HG03432 (cell line): ENCODE results near the gene MIAT.

Experiments
- ATAC-seq: cut with Tn5 transposase; IDR thresholded peaks from one replicate; pipeline ENCODE4 v1.9.1; 2021; ENCODE audit warnings: mild to moderate bottlenecking, moderate library complexity; ENCODE audit not compliant: unreplicated experiment

The MIAT gene

DNA sequence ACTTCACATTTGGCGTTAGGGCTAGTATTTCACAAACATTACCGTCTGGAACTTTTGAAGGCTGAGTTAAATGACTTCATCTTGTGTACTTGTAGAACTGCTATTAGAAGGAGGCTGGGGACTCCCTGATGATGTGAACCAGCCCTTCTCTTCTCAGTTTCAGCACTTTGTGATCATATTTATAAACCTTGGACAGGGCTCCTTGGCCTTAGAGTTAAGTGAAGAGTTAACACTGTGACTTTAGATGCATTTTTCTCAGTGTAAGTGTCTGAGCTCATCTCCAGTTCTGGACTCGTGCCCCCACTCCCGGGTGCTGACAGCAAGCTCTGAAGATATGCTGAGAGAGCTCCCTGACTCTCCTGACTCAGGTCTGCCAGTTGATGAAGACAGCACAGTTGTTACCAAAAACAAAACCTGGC lies 8.4 kb downstream of the MIAT start:
- ATAC-seq: peak; percentile 28

DNA sequence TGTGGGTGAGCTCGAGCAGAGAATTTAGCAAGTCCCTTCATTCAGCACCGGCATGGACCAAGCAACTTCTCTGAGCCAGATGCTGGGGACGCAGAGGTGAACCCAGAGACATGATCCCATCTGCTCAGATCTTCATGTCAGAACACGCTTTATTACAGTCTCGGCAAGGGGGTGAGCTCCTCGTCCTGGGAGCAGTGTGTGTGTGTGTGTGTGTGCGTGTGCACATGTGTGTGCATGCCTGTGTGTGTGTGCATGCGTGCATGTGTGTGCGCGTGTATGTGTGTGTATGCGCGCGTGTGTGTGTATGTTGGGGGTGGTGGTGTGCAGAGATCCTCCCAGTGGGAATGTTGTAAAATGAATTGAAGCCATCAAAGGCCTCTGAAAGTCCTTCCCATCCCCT lies 9.8 kb downstream of the MIAT start:
- ATAC-seq: no peak

DNA sequence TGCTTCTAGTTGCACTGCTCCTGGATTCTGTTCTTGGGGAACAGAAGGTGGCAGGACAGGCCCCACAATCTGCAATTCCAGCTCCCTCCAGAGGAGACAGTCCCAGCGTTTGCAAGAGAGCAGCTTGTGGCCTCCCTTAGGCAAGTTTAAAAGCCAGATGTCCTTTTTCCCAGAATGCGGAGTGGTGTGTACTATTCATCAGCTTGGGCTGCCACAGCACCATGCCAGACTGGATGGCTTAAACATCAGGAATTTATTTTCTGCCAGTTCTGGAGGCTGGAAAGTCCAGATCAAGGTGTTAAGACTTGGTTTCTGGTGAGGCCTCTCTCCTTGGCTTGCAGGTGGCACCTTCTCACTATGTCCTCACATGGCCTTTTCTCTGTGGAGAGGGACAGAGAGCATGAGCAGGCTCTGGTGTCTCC lies 11.7 kb downstream of the MIAT start:
- ATAC-seq: no peak

DNA sequence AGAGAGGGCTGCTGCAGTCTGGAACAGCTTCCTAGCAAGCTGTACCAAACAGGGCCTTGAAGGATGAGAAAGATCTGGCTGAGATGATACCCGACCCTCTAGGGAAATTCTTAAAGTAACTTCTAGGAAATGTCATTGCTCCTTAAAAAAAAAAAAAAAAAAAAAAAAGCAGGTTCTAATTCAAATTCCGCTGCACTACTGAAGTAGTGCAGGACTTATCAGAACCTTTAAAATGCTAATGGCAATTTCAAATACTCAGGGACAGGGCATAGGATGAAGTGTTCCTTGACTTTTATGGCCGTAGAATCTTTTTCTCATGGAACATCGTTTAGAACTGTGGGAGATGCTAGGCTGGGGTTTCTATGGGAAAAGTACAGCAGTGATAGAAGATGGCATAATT lies 13.1 kb downstream of the MIAT start:
- ATAC-seq: no peak

DNA sequence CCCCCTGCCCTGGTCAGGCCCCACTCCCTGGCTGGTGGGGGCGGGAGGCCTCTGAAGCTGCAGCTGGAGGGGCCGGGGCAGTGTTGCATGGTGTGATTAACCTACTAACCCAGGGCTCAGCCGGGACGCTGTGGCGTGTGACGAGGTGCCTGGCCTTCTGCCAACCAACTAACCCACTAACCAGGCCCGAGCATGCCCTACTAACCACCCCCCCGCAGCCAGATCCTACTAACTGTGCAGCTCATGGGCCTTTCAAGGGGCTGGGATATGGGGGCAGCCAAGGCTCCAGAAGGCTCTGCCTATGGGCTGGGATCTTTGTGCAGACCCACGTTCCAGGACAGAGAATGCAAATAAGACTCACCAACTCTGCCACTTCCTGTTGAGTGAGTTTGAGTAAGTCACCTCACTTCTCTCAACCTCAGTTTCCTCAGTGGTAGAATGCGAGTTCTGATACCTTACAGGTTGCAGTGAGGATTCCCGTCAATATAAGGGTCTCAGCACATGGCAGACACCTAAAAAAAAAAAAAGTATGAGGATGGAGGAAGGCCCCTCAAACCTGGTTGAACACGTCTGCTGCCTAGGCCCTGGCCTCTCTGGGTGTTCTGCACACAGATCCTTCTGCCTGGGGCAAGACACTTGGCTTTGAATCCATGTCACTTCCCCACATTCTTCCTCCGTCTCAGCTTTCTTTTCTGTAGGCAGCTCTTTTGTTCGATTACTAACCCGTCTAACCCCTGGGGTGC lies 14.1 kb downstream of the MIAT start:
- peak; percentile 29 for ATAC-seq

DNA sequence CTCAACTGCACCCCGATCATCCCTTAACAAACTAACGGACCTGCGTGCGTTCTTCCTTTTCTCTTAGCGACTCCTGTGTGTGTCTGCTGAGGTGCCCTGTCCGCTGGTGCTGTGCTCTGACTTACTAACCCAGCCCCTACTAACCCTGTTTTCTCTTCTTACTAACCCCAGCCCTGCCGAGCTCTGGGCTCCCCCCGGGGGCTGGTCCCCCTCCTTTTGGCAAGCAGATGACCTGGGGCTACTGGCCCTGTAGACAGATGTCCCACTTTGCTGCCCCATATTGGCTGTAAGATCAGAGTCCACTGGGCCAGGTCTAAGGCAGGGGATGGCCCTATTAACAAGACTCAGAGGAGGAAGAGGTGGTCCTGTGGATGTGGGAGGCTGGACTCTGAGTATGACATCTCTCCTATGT lies 14.7 kb downstream of the MIAT start:
- peak; percentile 13 for ATAC-seq

DNA sequence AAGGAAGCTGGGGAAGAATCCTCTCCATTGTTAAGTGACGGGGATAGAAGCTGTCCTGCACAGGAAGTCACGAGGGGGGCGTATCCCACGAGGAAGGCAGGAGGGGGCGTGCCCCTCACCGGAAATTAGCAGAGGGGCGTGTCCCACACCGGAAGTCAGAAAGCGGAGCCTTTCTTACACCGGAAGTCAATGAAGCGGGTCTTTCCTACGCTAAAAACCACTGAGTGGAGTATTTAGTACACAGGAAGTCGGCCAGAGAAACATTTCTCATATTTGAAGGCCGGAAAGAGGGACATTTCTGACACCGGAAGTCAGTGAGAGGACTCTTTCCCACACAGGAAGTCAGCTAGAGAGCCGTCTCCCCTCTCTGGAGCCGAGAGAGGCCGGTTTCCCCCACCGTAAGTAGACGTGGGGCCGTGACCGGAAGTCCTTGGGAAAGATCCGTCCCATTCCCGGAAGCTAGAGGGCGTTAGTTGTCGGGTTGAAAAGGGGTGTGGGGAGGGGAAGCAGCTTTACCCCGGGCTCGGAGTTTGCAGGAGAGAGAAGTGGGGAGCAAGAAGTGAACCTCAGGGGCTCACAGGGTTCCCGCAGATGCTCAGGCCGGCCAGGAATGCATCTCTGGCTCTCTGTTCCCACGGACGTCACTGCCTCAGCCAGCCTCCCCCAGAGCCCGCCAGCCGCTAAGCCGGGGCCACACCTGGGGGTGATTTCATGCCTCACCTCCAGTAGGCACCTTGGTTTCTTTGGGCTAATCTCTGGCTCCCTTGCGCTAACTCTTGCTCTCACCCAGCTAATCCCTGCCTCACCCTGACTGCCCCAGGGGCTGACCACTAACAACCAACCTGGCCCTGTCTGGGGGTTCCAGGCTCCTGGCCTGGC lies 15.4 kb downstream of the MIAT start:
- peak; percentile 62 for ATAC-seq

DNA sequence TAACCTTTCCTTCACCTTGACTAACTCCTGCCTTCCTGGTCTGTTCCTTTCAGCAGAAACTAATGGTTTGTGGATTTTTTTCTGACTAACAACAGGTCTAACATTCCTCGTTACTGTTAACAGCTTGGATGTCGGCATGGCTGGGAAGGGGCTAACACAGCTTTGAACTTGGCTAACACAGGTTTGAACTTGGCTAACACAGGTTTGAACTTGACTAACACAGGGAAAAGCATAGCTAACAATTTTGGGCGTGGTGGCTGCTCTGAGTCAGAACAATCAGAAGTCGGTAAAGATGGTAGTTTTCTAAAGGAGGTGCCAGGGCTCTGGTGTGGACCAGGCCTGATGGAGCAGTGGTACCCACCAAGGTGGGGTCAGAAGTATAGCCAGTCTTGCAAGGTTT lies 16.1 kb downstream of the MIAT start:
- ATAC-seq: no peak

DNA sequence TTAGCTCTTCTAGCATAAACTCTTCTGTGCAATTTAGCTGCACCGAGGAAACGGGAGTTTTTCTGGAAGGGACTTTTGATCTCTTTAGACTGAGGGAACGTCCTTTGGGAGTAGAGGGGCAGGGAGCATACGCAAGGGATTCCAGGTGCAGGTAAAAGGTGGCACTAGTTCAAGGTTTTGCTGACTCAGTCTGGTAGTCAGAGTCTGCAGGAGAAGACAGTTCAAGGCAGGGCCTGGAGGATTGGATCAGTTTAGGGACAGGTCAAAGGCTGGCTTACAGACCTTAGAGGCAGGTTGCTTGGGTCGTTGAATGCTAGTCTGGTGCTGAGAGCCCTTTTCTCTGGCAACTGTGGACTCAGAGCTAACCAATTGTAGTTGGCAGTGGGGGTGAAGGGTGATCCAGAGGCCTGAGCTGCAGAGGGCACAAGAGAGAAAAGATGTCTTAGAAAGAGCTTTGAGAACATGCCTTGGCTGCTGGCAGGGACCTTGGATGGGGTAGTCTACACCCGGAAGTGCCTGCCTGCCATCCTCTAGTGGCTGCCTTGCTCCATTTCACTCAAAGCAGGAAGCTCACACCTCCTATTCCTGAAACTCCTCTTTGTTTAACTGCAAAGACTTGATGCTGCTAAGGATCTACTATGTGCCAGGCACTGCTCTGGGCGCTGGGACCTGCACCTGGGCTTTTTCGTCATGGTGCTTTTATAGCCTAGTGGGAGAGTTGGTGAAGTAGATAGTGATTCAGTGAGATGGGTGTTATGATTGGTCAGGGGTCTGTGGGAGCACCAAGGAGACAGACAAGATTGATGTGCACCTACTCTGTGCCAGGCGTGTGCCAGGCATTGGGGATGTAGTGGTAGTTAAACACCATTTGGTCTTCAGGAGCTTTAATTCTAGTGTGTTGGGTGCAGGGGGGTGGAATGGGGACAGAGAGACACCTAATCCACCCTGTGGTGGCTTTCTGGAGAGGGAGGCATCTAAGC lies 17.1 kb downstream of the MIAT start:
- ATAC-seq: no peak

DNA sequence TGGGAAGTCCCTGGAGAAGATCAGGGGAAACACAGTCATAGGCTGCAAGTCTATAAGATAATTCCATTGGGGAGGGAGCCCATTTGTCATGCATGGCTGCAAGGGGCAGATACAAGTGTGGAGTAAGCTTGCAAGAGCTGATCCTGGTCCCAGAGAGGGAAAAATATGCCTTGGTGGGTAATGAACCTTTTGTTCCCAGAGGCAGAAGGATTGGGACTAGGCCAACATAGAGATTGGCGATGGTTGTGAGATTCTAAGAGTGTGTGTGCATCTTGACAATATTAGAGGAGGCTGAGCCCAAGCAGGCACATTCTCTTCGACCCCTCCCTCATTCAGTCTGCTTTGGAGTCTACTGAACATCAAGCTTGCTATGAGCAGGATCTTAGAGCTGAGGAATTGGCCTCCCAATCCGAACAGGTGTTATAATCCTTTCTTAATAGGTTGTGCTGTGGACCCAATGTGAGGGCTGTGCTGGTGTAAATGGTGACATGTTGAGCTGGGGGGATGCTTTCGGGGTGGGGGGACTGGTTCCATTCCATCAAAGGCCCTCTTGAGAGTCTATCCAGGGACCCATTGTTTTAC lies 18.4 kb downstream of the MIAT start:
- no peak for ATAC-seq

DNA sequence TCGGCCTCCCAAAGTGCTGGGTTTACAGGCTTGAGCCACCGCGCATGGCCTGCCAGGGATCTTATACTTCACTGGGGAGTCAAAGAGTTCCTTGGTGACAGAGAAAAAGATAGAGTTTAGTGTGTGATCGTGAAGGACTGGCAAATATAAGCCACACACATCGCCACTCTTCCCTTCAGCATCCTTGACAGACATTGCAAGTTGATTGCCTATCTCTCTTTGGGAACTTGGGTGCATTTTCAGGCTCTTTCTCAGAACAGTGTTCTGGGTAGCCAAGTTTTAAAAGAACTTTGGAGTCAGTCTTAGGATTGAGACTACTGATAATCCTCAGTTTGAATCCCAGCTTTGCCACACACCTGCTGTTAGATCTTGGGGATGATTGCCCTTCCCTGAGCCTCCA lies 19.8 kb downstream of the MIAT start:
- no peak for ATAC-seq

DNA sequence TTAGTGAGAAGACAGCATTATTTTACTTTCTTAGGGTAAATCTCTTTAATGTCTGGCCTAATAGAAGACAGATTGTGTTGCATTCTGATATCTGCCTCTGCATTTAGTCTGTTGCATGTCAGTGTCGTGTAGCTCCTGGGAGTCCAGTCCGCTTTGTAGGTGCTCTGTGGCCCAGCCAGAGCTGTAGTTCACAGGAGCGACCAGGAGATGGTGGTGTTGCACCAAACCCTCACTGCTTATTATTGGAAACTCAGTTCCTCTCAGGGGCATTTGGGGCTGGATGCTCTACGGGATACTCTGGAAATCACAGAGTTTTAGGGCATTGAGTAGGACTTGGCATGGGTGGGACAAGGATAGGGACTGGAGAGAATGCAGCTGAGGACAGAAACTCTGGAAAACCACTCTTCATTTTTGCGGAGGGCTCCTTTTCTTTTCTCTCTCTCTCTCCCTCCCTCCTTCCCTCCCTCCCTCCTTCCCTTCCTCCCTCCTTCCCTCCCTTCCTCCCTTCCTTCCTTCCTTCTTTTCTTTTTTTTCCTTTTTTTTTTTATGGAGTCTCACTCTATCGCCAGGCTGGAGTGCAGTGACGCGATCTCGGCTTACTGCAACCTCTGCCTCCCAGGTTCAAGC lies 21.7 kb downstream of the MIAT start:
- no peak for ATAC-seq

DNA sequence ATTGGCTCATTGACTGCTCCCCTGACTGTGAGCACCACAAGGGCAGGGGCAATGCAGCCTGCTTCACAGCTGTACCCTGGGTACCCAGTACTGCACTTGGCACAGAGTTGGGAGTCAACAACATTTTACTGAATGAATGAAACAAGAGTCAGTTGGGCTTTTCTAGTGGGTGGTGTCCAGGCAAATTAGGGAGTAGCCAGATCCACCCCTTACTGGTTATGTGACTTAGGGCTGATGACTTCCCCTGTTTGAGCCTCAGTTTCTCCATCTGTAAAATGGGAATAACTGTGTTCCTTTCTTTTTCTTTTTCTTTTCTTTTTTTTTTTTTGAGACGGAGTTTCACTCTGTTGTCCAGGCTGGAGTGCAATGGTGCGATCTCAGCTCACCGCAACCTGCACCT lies 23.1 kb downstream of the MIAT start:
- ATAC-seq: no peak

DNA sequence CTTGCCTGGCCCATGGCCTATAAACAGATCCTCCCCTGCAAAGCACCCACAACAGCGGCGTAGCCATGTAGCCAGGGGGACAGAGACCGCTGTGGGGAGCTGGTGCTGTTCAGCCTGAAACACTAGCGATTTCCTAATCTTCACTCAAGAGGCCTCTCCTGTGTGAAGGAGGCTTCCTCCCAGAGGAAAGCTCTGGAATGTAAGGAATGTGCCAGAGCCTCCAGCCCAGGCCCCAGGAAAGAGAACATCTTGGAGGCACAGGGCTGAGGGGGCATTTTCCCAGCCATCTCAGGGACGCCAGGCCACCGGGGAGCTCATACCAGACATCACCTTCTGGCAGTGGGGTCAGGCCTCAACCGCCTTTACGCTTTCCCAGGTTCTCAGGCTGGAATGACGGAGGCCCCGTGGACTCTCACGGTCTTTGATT lies 24.0 kb downstream of the MIAT start:
- no peak for ATAC-seq

DNA sequence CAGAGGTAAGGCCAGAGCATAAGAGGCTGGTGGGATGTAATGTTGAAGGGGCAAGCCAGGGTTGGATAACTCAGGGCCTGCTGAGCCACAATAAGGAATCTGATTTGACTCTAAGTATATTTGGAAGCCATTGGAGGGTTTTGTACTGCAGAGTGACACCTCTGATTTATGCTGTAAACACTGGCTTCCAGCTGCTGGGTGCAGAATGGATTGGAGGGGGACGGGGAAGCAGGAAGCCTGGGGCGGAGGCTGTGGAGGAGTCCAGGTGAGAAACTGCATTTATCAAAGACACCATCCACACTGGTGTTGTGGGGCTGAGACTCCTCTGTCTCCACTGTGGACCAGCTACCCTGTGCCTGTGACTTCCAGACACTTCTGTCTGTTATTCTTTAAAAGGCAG lies 26.8 kb downstream of the MIAT start:
- ATAC-seq: no peak

DNA sequence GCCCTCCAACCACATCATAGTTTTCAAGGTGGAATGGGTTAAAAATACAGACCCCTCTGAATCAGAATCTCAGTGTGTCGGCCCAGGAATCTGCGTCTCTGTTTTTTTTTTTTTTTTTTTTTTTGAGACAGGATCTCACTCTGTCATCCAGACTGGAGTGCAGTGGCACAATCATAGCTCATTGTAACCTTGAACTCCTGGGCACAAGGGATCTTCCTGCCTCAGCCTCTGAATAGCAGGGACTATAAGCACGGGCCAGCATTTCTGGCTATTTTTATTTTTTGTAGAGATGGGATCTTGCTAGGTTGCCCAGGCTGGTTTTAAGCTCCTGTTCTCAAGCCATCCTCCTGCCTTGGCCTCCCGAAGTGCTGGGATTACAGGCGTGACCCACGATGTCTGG lies 28.2 kb downstream of the MIAT start:
- ATAC-seq: no peak

DNA sequence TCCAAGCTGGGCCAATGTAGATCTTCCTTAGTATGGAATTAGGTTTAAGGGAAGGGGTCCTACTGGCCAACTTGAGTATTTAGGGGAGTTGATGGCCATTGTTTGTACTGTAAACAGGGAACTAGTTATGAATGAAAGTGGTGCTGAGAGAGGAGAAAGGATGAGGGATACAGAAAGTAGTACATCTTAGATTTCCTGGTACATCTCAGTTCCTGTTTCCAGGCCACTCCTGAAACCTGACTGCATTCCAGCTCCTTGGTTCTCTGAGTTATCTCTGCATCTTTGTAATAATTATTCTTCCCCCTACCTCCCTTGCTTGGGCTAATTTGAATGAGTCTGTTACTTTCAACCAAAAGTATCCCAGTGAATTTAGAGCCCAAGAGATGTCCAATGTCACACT lies 30.1 kb downstream of the MIAT start:
- no peak for ATAC-seq

DNA sequence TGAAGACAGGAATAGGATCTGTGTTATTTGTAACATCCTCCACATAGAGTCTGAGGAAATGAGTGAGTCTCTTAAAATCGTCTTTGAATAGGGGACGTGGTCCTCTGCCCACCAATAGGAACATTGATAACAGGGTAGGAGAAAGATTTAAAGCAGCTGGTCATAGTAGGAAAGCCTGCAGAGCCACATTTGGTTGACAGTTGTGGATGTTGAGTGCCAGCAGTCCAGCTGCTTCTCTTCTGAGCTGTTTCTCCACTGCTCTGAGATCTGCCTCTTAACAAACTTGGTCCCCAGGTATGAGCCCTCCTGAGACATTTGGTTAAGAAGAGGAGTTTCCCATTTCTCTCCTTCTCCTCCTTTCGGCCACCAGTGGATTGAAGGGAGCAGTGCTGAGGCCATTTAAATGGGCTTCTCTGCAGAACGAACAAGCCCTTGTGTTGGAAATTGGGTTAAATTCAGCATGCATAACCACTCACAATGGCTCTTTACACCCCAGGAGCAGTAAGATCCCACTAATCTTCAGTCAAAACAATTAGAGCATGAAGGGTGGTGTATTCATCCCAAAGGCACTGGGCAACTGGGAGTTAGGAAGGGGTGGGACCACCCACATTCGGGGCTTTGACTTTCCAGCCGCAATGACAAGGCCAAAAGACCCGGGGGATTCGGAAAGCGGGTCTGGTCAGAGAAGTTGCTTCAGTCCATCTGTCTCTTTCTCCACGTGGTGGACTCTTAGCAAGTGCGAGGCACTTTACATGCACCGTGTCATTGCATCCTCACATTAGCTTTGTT lies 32.3 kb downstream of the MIAT start:
- ATAC-seq: no peak

DNA sequence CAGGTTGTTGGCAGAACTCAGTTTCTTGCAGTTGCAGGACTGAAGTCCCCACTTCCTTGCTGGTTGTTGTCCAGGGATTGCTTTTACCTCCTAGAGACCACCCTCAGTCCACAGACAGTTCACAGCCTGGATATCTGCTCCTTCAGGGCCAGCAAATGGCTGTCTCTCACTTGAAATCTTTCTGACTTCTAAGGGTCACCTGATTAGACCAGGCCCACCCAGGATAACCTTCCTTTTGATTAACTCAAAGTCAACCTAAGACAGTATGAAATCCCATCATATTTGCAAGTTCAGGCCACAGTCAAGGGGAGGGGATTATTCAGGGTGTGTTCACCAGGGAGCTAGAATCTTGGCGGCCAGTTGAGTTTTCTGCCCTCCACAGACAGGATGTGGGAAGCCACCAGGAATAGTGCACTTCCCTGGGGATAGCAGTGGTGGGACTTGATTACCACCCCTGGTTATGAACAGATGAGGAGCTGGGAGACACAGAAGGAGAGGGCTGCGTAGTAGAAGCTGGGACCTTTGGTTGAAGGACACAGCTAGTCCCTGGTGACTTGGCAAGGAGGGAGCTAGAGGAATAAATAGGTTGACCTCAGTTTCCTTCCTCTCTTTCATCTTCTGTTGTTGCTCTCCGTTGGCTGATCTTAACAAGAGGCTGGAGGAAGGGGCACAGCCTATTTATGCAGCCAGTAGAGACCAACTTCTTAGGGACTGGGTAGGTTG lies 33.4 kb downstream of the MIAT start:
- ATAC-seq: no peak
